SK-N-SH (cell line): Measurements from ENCODE around the gene GABRG3. TPM values are rescaled to one million over a fixed set of nuclear protein-coding genes. Genes with fewer than 3 reads are reported as not detected.

ENCODE experiments used
- CTCF ChIA-PET: fragments of 300-600, 350-600 bp; formaldehyde crosslinking; extraction: SDS; loops from one replicate; lab custom pipeline; 2021; lab: Yijun Ruan, JAX
- POLR2A ChIA-PET: fragments of 350-600 bp; sonication (Branson Sonifier 250); formaldehyde crosslinking; extraction: SDS; loops from one replicate; lab custom pipeline; 2020; ENCODE audit warnings: antibody characterized with exemption, inconsistent platforms; lab: Yijun Ruan, JAX
- DNase-seq: peaks from one replicate; pipeline ENCODE4 v3.0.0; 2012
- H2AFZ ChIP-seq: fragments of 200-600 bp; sonication (generic); 2 replicates; pipeline ENCODE4 v1.8.1; 2016; ENCODE audit warnings: antibody characterized with exemption, mild to moderate bottlenecking, low read depth
- H3F3A ChIP-seq: fragments of 200-600 bp; sonication (generic); replicated peaks from 2 replicates; pipeline ENCODE3; 2016; ENCODE audit warnings: antibody characterized with exemption, mild to moderate bottlenecking; ENCODE audit not compliant: insufficient read depth
- H3K27ac ChIP-seq, 2 experiments: fragments of 200-500 bp in 1 of 2; fragments of 200-600 bp in 1 of 2; sonication (Bioruptor generic) in 1 of 2; sonication (generic), shearing (Covaris generic) in 1 of 2; 2 replicates each; pipeline versions ENCODE4 v1.5.1 to v1.6.1; 2014 to 2016; ENCODE audit warnings: low read depth in 2 of 2, inconsistent platforms in 1 of 2, low read length in 1 of 2, mild to moderate bottlenecking in 1 of 2, mixed read lengths in 1 of 2
- H3K27me3 ChIP-seq: fragments of 200-600 bp; sonication (generic), shearing (Covaris generic); 2 replicates; pipeline ENCODE4 v1.6.1; 2016; ENCODE audit warnings: mixed run types; ENCODE audit not compliant: insufficient read depth
- H3K36me3 ChIP-seq, 2 experiments: fragments of 200-500 bp in 1 of 2; fragments of 200-600 bp in 1 of 2; sonication (Bioruptor generic) in 1 of 2; sonication (generic) in 1 of 2; replicated peaks in 1 of 2; 2 replicates each; pipeline versions ENCODE3 to v1.5.1; 2014 to 2016; ENCODE audit warnings: low read length in 1 of 2, mild to moderate bottlenecking in 1 of 2; ENCODE audit not compliant: insufficient read depth in 2 of 2, control insufficient read depth in 1 of 2
- H3K4me1 ChIP-seq, 2 experiments: fragments of 200-500 bp in 1 of 2; fragments of 200-600 bp in 1 of 2; sonication (Bioruptor generic) in 1 of 2; sonication (generic), shearing (Covaris generic) in 1 of 2; 2 replicates each; pipeline versions ENCODE4 v1.5.1 to v1.6.1; 2014 to 2016; ENCODE audit warnings: low read depth in 1 of 2, low read length in 1 of 2, mixed run types in 1 of 2; ENCODE audit not compliant: insufficient read depth in 2 of 2, control insufficient read depth in 1 of 2
- H3K4me2 ChIP-seq: fragments of 200-600 bp; sonication (generic), shearing (Covaris generic); 2 replicates; pipeline ENCODE4 v1.6.1; 2017; ENCODE audit warnings: mixed run types
- H3K4me3 ChIP-seq, 2 experiments: fragments of 200-500 bp in 1 of 2; fragments of 200-600 bp in 1 of 2; sonication (Bioruptor generic) in 1 of 2; sonication (generic), shearing (Covaris generic) in 1 of 2; 2 replicates each; pipeline versions ENCODE4 v1.5.1 to v1.8.1; 2014 to 2016; ENCODE audit warnings: low read depth in 2 of 2, inconsistent platforms in 1 of 2, low read length in 1 of 2, mild to moderate bottlenecking in 1 of 2, mixed read lengths in 1 of 2, moderate library complexity in 1 of 2
- H3K79me2 ChIP-seq: fragments of 200-600 bp; sonication (generic); 2 replicates; pipeline ENCODE4 v1.8.1; 2017; ENCODE audit warnings: mild to moderate bottlenecking; ENCODE audit not compliant: insufficient read depth
- H3K9ac ChIP-seq: fragments of 200-600 bp; sonication (generic); 2 replicates; pipeline ENCODE4 v1.6.1; 2017; ENCODE audit warnings: mixed run types
- H3K9me2 ChIP-seq: fragments of 200-600 bp; sonication (generic); 2 replicates; pipeline ENCODE4 v1.6.1; 2017; ENCODE audit warnings: mixed run types
- H3K9me3 ChIP-seq: fragments of 200-600 bp; sonication (generic); 2 replicates; pipeline ENCODE4 v1.6.1; 2017; ENCODE audit warnings: mixed run types, mild to moderate bottlenecking, moderate library complexity
- H4K20me1 ChIP-seq: fragments of 200-600 bp; sonication (generic); 2 replicates; pipeline ENCODE4 v1.6.1; 2017; ENCODE audit warnings: mild to moderate bottlenecking, mixed run types; ENCODE audit not compliant: insufficient read depth
- CHD2 ChIP-seq: fragments of 150-350 bp; IDR thresholded peaks from 2 replicates; pipeline ENCODE4 v1.6.1; 2018; ENCODE audit warnings: low read length; ENCODE audit not compliant: partially characterized antibody
- EP300 ChIP-seq, 2 experiments: IDR thresholded peaks; 2 replicates each; pipeline versions ENCODE4 v1.4.0 to v1.6.1; 2012; ENCODE audit warnings: borderline replicate concordance in 1 of 2, low read depth in 1 of 2, low read length in 1 of 2
- FOSL2 ChIP-seq: IDR thresholded peaks from 2 replicates; pipeline ENCODE4 v1.4.0; 2012; ENCODE audit warnings: low read depth, mild to moderate bottlenecking, moderate library complexity, borderline replicate concordance
- NFIC ChIP-seq: IDR thresholded peaks from 2 replicates; pipeline ENCODE4 v1.4.0; 2012; ENCODE audit warnings: borderline replicate concordance
- RAD21 ChIP-seq: IDR thresholded peaks from 2 replicates; pipeline ENCODE4 v1.6.1; 2012; ENCODE audit warnings: mild to moderate bottlenecking, low read length
- RCOR1 ChIP-seq: fragments of 150-350 bp; IDR thresholded peaks from 2 replicates; pipeline ENCODE4 v1.6.1; 2017; ENCODE audit warnings: antibody characterized with exemption, low read length
- RXRA ChIP-seq: IDR thresholded peaks from 2 replicates; pipeline ENCODE4 v1.4.0; 2012; ENCODE audit warnings: low read depth, mild to moderate bottlenecking, borderline replicate concordance
- SIN3A ChIP-seq: IDR thresholded peaks from 2 replicates; pipeline ENCODE4 v1.6.1; 2012; ENCODE audit warnings: low read depth, mild to moderate bottlenecking, low read length, moderate library complexity, borderline replicate concordance
- TAF1 ChIP-seq: IDR thresholded peaks from 2 replicates; pipeline ENCODE4 v1.6.1; 2012; ENCODE audit warnings: low read depth, mild to moderate bottlenecking, low read length, moderate library complexity, borderline replicate concordance
- YY1 ChIP-seq: IDR thresholded peaks from 2 replicates; pipeline ENCODE4 v1.4.0; 2012; ENCODE audit warnings: low read depth, mild to moderate bottlenecking
- WGBS: methylation state at CpG from one replicate; pipeline ENCODE4 v1.1.6; 2017; ENCODE audit warnings: low lambda C conversion rate; 5-methylcytosine and 5-hydroxymethylcytosine counted together
- polyA plus RNA-seq, 3 experiments: library from polyadenylated mRNA; depleted of rRNA; stranded (reverse); fragments of >200 nt; gene quantifications; 2 replicates each; pipeline ENCODE4 v1.2.3, GENCODE V29; 2012
- TF ChIP-seq, protein P1 (sequence below): IDR thresholded peaks from 2 replicates; pipeline ENCODE4 v1.6.1; 2012; ENCODE audit warnings: mild to moderate bottlenecking, low read depth, low read length, moderate library complexity
- TF ChIP-seq, protein P2 (sequence below): IDR thresholded peaks from 2 replicates; pipeline ENCODE4 v1.4.0; 2012; ENCODE audit warnings: low read depth, borderline replicate concordance

The GABRG3 gene
- polyA plus RNA-seq, 1 of the 3 experiments (the other 2 are of a cell fraction): not detected

DNA sequence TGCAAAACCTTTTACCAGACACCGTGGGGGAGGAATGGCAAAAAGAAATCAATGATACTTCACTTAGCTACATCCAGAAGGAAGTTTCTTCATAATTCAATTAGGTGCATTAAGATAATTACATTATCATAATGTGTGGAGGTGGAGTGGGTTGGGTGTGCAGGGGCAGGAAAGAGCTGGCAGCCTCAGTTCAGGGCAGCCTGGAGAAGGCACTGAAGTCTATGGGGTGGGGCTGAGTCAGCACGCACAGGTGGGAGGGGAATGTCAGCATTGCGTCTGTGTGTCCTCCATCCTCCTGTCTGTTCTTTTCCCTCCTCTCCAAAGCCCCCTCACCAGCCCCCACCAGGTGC, 278.8 kb downstream of the GABRG3 start:
- peaks cover 0 to 22% of the 10 kb centered on the region in 2 experiments; a peak in 1 of 4 replicates for H3K4me1 ChIP-seq
- H4K20me1 ChIP-seq: no peaks in the 10 kb centered on the region
- TF ChIP-seq, protein P1, sequence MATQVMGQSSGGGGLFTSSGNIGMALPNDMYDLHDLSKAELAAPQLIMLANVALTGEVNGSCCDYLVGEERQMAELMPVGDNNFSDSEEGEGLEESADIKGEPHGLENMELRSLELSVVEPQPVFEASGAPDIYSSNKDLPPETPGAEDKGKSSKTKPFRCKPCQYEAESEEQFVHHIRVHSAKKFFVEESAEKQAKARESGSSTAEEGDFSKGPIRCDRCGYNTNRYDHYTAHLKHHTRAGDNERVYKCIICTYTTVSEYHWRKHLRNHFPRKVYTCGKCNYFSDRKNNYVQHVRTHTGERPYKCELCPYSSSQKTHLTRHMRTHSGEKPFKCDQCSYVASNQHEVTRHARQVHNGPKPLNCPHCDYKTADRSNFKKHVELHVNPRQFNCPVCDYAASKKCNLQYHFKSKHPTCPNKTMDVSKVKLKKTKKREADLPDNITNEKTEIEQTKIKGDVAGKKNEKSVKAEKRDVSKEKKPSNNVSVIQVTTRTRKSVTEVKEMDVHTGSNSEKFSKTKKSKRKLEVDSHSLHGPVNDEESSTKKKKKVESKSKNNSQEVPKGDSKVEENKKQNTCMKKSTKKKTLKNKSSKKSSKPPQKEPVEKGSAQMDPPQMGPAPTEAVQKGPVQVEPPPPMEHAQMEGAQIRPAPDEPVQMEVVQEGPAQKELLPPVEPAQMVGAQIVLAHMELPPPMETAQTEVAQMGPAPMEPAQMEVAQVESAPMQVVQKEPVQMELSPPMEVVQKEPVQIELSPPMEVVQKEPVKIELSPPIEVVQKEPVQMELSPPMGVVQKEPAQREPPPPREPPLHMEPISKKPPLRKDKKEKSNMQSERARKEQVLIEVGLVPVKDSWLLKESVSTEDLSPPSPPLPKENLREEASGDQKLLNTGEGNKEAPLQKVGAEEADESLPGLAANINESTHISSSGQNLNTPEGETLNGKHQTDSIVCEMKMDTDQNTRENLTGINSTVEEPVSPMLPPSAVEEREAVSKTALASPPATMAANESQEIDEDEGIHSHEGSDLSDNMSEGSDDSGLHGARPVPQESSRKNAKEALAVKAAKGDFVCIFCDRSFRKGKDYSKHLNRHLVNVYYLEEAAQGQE: no peak
- TF ChIP-seq CHD2 (peak; percentile 34), RCOR1 (peak; percentile 22; the same call in 1 of the 2 replicates), SIN3A (no peak), EP300 (IDR thresholded peaks at IDR 0.05; ENCODE audit: borderline replicate concordance in 1 of 2, low read depth in 1 of 2, low read length in 1 of 2) (peak in 1 of 2 experiments; percentile 53; a peak in 1 of 4 replicates), FOSL2 (no peak), RXRA (no peak), RAD21 (no peak)
- TF ChIP-seq, all 33 proteins: peak for 3
- no peaks in the 10 kb centered on the region for H3F3A ChIP-seq
- H3K4me3 ChIP-seq: no peak overlapping the region
- H3K79me2 ChIP-seq: no peaks in the 10 kb centered on the region
- no peak overlapping the region for H3K9ac ChIP-seq
- H3K36me3 ChIP-seq: no peaks in the 10 kb centered on the region
- H3K27me3 ChIP-seq: no peaks in the 10 kb centered on the region
- no peak overlapping the region for H3K4me2 ChIP-seq
- DNase-seq: peak; percentile 70
- peak overlapping the region in 1 of 2 experiments; percentile 74; a peak in 1 of 4 replicates for H3K27ac ChIP-seq
- no peaks in the 10 kb centered on the region for H3K9me3 ChIP-seq
- 8% methylated on average over 3 of the region's 3 CpGs for WGBS
- POLR2A ChIA-PET: no interaction called here
- H2AFZ ChIP-seq: no peak overlapping the region
- no peaks in the 10 kb centered on the region for H3K9me2 ChIP-seq
- CTCF ChIA-PET: interaction anchor here (0.8 to 2.5 kb wide), 9 partner anchors 10 to 772 kb away, joined by 3 to 18 read pairs (median 4); no protein-coding TSS in a partner anchor

DNA sequence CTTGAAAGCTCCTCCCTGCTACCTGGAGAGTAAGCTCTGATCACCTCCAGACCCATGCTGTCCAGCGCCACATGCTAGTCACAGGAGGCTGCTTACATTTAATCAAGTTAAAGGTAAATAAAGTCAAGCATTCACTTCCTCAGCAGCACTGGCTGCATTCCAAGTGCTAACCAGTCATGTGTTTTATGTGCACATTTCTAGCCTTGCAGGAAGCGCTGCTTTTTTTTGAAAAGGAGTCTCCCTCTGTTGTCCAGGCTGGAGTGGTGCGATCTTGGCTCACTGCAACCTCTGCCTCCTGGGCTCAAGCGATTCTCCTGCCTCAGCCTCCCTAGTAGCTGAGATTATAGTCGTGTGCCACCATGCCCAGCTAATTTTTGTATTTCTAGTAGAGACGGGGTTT, 279.2 kb downstream of the GABRG3 start:
- Histone ChIP-seq H3K4me1 (peaks cover 0 to 22% of the 10 kb centered on the region in 2 experiments; a peak in 1 of 4 replicates), H3K27ac (peak overlapping the region in 1 of 2 experiments; percentile 25; a peak in 1 of 4 replicates), H3K79me2 (no peaks in the 10 kb centered on the region), H3K9ac (no peak overlapping the region), H3K4me3 (no peak overlapping the region), H3K9me3 (no peaks in the 10 kb centered on the region), H2AFZ (no peak overlapping the region), H3F3A (no peaks in the 10 kb centered on the region)
- DNase-seq: no peak
- ChIA-PET CTCF (interaction anchor here (0.8 to 2.5 kb wide), 7 partner anchors 10 to 771 kb away, joined by 3 to 18 read pairs (median 4); no protein-coding TSS in a partner anchor), POLR2A (no interaction called here)
- TF ChIP-seq TAF1: no peak
- TF ChIP-seq, protein P2, sequence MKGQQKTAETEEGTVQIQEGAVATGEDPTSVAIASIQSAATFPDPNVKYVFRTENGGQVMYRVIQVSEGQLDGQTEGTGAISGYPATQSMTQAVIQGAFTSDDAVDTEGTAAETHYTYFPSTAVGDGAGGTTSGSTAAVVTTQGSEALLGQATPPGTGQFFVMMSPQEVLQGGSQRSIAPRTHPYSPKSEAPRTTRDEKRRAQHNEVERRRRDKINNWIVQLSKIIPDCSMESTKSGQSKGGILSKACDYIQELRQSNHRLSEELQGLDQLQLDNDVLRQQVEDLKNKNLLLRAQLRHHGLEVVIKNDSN: no peak
- TF ChIP-seq, protein P1: no peak
- peak; percentile 48 for TF ChIP-seq RAD21
- no peak for TF ChIP-seq YY1
- TF ChIP-seq NFIC: no peak
- TF ChIP-seq, all 33 proteins: peak for 1
- H4K20me1 ChIP-seq: no peaks in the 10 kb centered on the region
- no peaks in the 10 kb centered on the region for H3K36me3 ChIP-seq
- no peaks in the 10 kb centered on the region for H3K9me2 ChIP-seq
- H3K27me3 ChIP-seq: no peaks in the 10 kb centered on the region
- H3K4me2 ChIP-seq: no peak overlapping the region
- 38% methylated on average over 6 of the region's 6 CpGs for WGBS
